HG03039 (cell line): ENCODE results near the gene ZIC3.

Experiments
- ATAC-seq: cut with Tn5 transposase; IDR thresholded peaks from one replicate; pipeline ENCODE4 v1.9.1; 2021; ENCODE audit warnings: mild to moderate bottlenecking, moderate library complexity; ENCODE audit not compliant: unreplicated experiment

ZIC3 gene

GRCh38 chrX:137573324-137574101, 7.6 kb downstream of the ZIC3 start:
- no peak for ATAC-seq

DNA sequence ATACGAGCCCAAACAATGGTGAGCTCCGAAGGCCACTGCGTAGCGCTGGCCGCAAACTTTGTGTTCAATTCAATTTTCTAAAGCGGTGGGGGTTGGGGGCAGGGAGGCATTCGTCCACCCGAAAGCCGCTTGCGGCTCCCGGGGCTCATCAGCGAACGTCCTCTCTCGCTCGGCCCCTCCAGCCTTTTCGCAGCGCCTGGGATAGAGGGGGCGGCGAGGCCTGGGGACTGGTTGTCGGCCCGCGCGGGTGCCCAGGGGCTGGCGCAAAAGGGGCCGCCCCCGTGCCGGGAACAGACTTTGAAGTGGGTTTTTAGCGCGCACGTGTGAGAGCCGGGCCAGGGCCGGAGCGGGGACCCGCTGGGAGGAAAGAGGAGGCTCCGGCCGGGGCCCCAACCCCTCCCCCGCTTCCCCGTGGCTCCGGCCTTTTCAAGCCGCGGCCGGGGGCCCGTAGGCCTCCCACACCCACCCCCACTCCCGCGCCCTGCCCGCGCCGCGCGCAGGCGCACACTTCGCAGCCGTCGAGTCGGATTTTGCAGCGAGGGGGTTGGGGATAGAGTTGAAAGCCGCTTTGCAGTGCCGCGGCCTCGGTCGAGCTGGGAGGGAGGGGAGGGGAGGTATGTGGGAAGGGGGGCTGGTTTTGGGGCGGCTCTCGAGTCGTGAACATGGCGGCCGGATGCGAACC, 8.3 kb downstream of the ZIC3 start:
- ATAC-seq: no peak

GRCh38 chrX:137574784-137575293, 8.9 kb downstream of the ZIC3 start:
- ATAC-seq: no peak

- ATAC-seq: no peak
These were observed 9.8 kb downstream of the ZIC3 start for GRCh38 chrX:137575596-137576255.

- no peak for ATAC-seq
These were observed 21.2 kb downstream of the ZIC3 start for GRCh38 chrX:137587151-137587550.

DNA sequence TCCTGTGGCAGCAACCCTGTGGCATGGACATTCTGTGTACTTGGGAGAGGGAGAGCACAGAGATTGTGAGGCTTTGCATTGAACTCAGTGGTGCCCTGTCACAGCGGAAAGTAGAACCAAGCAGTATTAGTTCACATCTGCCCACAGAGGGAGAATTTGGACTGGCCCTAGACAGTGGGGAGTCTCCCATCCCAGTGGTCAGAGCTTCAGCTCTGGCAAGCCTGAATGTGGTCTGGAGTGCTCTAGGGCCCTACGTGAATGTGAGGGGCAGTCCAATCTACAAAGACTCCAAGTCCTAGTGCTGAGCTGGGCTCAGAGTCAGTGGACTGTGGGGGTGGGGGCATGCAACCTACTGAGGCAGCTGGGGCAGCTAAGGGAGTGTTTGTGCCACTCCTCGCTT, 34.8 kb downstream of the ZIC3 start:
- ATAC-seq: no peak
